Smooth muscle cell (in vitro differentiated cells): ENCODE measurements around the gene OR5AU1. TPM values are rescaled to one million over a fixed set of nuclear protein-coding genes. Genes with fewer than 3 reads are reported as not detected.
"Not testable (repeated sequence)": the region's sequence is repeated elsewhere in the genome, so short reads cannot be mapped to it uniquely, and the experiment has no call there.

ENCODE experiments used
- DNase-seq: peaks from one replicate; lab custom pipeline; 2025; ENCODE audit not compliant: unreplicated experiment; lab: John Stamatoyannopoulos, UW
- H2AFZ ChIP-seq: fragments of 200-600 bp; sonication (generic); 2 replicates; pipeline ENCODE4 v1.6.0; 2016; ENCODE audit warnings: antibody characterized with exemption, low read depth, mild to moderate bottlenecking
- H3F3A ChIP-seq: fragments of 200-600 bp; sonication (generic); 2 replicates; pipeline ENCODE4 v1.6.0; 2017; ENCODE audit warnings: antibody characterized with exemption, low read depth
- H3K27ac ChIP-seq: fragments of 200-600 bp; sonication (generic); 2 replicates; pipeline ENCODE4 v1.5.1; 2016; ENCODE audit warnings: low read depth, mild to moderate bottlenecking
- H3K27me3 ChIP-seq: fragments of 200-600 bp; sonication (generic); 2 replicates; pipeline ENCODE4 v1.6.1; 2016; ENCODE audit warnings: low read depth, mild to moderate bottlenecking
- H3K36me3 ChIP-seq: fragments of 200-600 bp; sonication (generic); 2 replicates; pipeline ENCODE4 v1.5.1; 2016; ENCODE audit warnings: low read depth
- H3K4me1 ChIP-seq: fragments of 200-600 bp; sonication (generic); 2 replicates; pipeline ENCODE4 v1.5.1; 2016; ENCODE audit warnings: low read depth
- H3K4me2 ChIP-seq: fragments of 200-600 bp; sonication (generic); 2 replicates; pipeline ENCODE4 v1.6.0; 2016; ENCODE audit warnings: mild to moderate bottlenecking
- H3K4me3 ChIP-seq: fragments of 200-600 bp; sonication (generic); 2 replicates; pipeline ENCODE4 v1.5.1; 2016; ENCODE audit warnings: mild to moderate bottlenecking
- H3K79me2 ChIP-seq: fragments of 200-600 bp; sonication (generic); 2 replicates; pipeline ENCODE4 v1.6.0; 2016; ENCODE audit warnings: low read depth, mild to moderate bottlenecking
- H3K9ac ChIP-seq: fragments of 200-600 bp; sonication (generic); 2 replicates; pipeline ENCODE4 v1.6.0; 2016; ENCODE audit warnings: low read depth
- H3K9me3 ChIP-seq: fragments of 200-600 bp; sonication (generic); replicated peaks from 2 replicates; pipeline ENCODE4 v1.5.1; 2016; ENCODE audit warnings: low read depth
- H4K20me1 ChIP-seq: fragments of 200-600 bp; sonication (generic); 2 replicates; pipeline ENCODE4 v1.6.0; 2016; ENCODE audit warnings: low read depth
- CTCF ChIP-seq: fragments of 200-600 bp; sonication (generic); IDR thresholded peaks from 2 replicates; pipeline ENCODE4 v1.5.1; 2017; ENCODE audit warnings: borderline replicate concordance, mild to moderate bottlenecking, antibody characterized with exemption; ENCODE audit not compliant: insufficient read depth, poor library complexity, severe bottlenecking
- WGBS: methylation state at CpG from one replicate; pipeline ENCODE4 v1.1.7; 2016; ENCODE audit warnings: low lambda C conversion rate; 5-methylcytosine and 5-hydroxymethylcytosine counted together
- polyA plus RNA-seq: library from polyadenylated mRNA; unstranded; fragments of >200 nt; fragmentation: Nextera tagmentation; extraction: Ambion mirVana; gene quantifications from 2 replicates; pipeline ENCODE4 v1.2.1, GENCODE V29; 2016
- total RNA-seq: library from RNA; depleted of rRNA; stranded (reverse); fragments of >200 nt; gene quantifications from 2 replicates; pipeline ENCODE4 v1.2.3, GENCODE V29; 2014

OR5AU1 gene
- total and polyA plus RNA-seq, 2 experiments from 2014 or later, result not detected

GRCh38 chr14:21171128-21171527 lies 15.3 kb upstream of the OR5AU1 start:
- 80% methylated on average over 2 of the region's 2 CpGs for WGBS
- no peak for DNase-seq
- no peak overlapping the region for H3K27ac ChIP-seq
- H3K79me2 ChIP-seq, result no peaks in the 10 kb centered on the region
- no peaks in the 10 kb centered on the region for H3K36me3 ChIP-seq
- H4K20me1 ChIP-seq, result no peaks in the 10 kb centered on the region
- no peak overlapping the region for H3K4me2 ChIP-seq
- H3F3A ChIP-seq, result no peaks in the 10 kb centered on the region
- H3K9me3 ChIP-seq, result no peaks in the 10 kb centered on the region
- no peaks in the 10 kb centered on the region for H3K27me3 ChIP-seq
- TF ChIP-seq CTCF, result no peak
- H3K4me1 ChIP-seq, result no peaks in the 10 kb centered on the region
- no peak overlapping the region for H2AFZ ChIP-seq
- H3K9ac ChIP-seq, result no peak overlapping the region
- no peak overlapping the region for H3K4me3 ChIP-seq

- Histone ChIP-seq H3K36me3 (no peaks in the 10 kb centered on the region), H3F3A (no peaks in the 10 kb centered on the region), H3K4me2 (no peak overlapping the region), H3K4me1 (no peaks in the 10 kb centered on the region), H3K4me3 (no peak overlapping the region), H2AFZ (no peak overlapping the region), H3K9ac (no peak overlapping the region), H3K9me3 (no peaks in the 10 kb centered on the region), H3K27ac (no peak overlapping the region), H4K20me1 (no peaks in the 10 kb centered on the region), H3K27me3 (no peaks in the 10 kb centered on the region), H3K79me2 (no peaks in the 10 kb centered on the region)
- WGBS, result 90% methylated on average over 4 of the region's 4 CpGs
- TF ChIP-seq CTCF, result no peak
- DNase-seq, result no peak
These were observed 13.7 kb upstream of the OR5AU1 start for GRCh38 chr14:21169573-21169972.

GRCh38 chr14:21168055-21168454 lies 12.2 kb upstream of the OR5AU1 start:
- Histone ChIP-seq H3K4me1 (no peaks in the 10 kb centered on the region), H4K20me1 (no peaks in the 10 kb centered on the region), H3F3A (no peaks in the 10 kb centered on the region), H2AFZ (no peak overlapping the region), H3K36me3 (no peaks in the 10 kb centered on the region), H3K79me2 (no peaks in the 10 kb centered on the region), H3K27me3 (no peaks in the 10 kb centered on the region), H3K27ac (no peak overlapping the region), H3K9ac (no peak overlapping the region), H3K9me3 (no peaks in the 10 kb centered on the region), H3K4me3 (no peak overlapping the region), H3K4me2 (no peak overlapping the region)
- DNase-seq, result no peak
- WGBS, result 88% methylated on average over 8 of the region's 8 CpGs
- TF ChIP-seq CTCF, result no peak

- WGBS, result 82% methylated on average over 1 of the region's 1 CpG
- H3K27ac ChIP-seq, H3K79me2 ChIP-seq, H4K20me1 ChIP-seq, DNase-seq, H3F3A ChIP-seq, H3K9ac ChIP-seq, H3K9me3 ChIP-seq, H3K4me2 ChIP-seq, H3K4me3 ChIP-seq, H3K36me3 ChIP-seq, H3K27me3 ChIP-seq, H2AFZ ChIP-seq, H3K4me1 ChIP-seq: not testable (repeated sequence)
These were observed 9.8 kb upstream of the OR5AU1 start for GRCh38 chr14:21165670-21166069.

GRCh38 chr14:21165002-21165605 lies 9.2 kb upstream of the OR5AU1 start:
- H3K4me2 ChIP-seq, H3K36me3 ChIP-seq, H3F3A ChIP-seq, H3K27ac ChIP-seq, H4K20me1 ChIP-seq, H3K9me3 ChIP-seq, H2AFZ ChIP-seq, H3K9ac ChIP-seq, H3K4me3 ChIP-seq, H3K79me2 ChIP-seq, H3K27me3 ChIP-seq, DNase-seq, H3K4me1 ChIP-seq: not testable (repeated sequence)
- 74% methylated on average over 7 of the region's 7 CpGs for WGBS
